Measurements from ENCODE around the gene DENND4A. TPM values are rescaled to one million over a fixed set of nuclear protein-coding genes. Genes with fewer than 3 reads are reported as not detected.
"Not testable (repeated sequence)": the region's sequence is repeated elsewhere in the genome, so short reads cannot be mapped to it uniquely, and the experiment has no call there.

Gene DENND4A
- total RNA-seq, 1 donor from 2014 or later = 13.9 TPM

DNA sequence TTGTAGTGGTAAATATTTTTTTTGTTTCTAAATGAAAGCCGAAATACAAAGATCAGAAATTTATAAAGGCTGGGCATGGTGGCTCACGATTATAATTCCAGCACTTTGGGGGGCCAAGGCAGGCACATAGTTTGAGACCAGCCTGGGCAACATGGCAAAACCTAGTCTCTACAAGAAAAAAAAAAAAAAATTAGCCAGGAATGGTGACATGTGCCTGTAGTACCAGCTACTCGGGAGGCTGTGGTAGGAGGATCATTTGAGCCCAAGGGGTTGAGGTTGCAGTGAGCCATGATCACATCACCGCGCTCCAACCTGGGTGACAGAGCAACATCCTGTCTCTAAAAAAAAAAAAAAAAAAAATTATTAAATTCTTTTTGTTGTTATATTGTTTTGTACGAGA, 6.9 kb downstream of the DENND4A start:
- no peak overlapping the region for H3K4me3 ChIP-seq (ENCODE audit: insufficient read depth, low read depth, low read length)
- Mint-ChIP-seq H3K27ac (ENCODE audit: unreplicated experiment) (no peak overlapping the region), H3K27me3 (ENCODE audit: low read depth, unreplicated experiment) (no peaks in the 10 kb centered on the region), H3K4me3 (ENCODE audit: unreplicated experiment) (no peak overlapping the region), H3K4me1 (ENCODE audit: low read depth, unreplicated experiment) (peaks cover 12% of the 10 kb centered on the region), H3K9me3 (ENCODE audit: unreplicated experiment) (no peaks in the 10 kb centered on the region), H3K36me3 (ENCODE audit: low read depth, unreplicated experiment) (no peaks in the 10 kb centered on the region)
- H3K9ac ChIP-seq (ENCODE audit: low read length) = no peak overlapping the region
- H3K36me3 ChIP-seq (ENCODE audit: insufficient read depth, low read length) = no peaks in the 10 kb centered on the region
- FAIRE-seq (no peak), DNase-seq (ENCODE audit: low read depth) (no peak)
- peaks cover 55% of the 10 kb centered on the region for H3K79me2 ChIP-seq (ENCODE audit: insufficient read depth, low read length)
- H4K20me1 ChIP-seq (ENCODE audit: insufficient read depth, low read length) = peaks cover 7% of the 10 kb centered on the region
- no peaks in the 10 kb centered on the region for H3K27me3 ChIP-seq (ENCODE audit: insufficient read depth, low read length)
- no peak overlapping the region for H2AFZ ChIP-seq (ENCODE audit: low read depth, low read length)
- H3K4me2 ChIP-seq (ENCODE audit: low read length) = no peak overlapping the region
- TF ChIP-seq, protein P1, sequence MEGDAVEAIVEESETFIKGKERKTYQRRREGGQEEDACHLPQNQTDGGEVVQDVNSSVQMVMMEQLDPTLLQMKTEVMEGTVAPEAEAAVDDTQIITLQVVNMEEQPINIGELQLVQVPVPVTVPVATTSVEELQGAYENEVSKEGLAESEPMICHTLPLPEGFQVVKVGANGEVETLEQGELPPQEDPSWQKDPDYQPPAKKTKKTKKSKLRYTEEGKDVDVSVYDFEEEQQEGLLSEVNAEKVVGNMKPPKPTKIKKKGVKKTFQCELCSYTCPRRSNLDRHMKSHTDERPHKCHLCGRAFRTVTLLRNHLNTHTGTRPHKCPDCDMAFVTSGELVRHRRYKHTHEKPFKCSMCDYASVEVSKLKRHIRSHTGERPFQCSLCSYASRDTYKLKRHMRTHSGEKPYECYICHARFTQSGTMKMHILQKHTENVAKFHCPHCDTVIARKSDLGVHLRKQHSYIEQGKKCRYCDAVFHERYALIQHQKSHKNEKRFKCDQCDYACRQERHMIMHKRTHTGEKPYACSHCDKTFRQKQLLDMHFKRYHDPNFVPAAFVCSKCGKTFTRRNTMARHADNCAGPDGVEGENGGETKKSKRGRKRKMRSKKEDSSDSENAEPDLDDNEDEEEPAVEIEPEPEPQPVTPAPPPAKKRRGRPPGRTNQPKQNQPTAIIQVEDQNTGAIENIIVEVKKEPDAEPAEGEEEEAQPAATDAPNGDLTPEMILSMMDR (IDR thresholded peaks at IDR 0.05; ENCODE audit: insufficient read depth, low read depth, low read length) = no peak
- no peak for TF ChIP-seq EZH2 (IDR thresholded peaks at IDR 0.05; ENCODE audit: insufficient read depth, low read length)
- no peaks in the 10 kb centered on the region for H3K9me3 ChIP-seq (ENCODE audit: insufficient read depth, low read depth, low read length)
- H3K27ac ChIP-seq (ENCODE audit: low read depth, low read length) = no peak overlapping the region
- peaks cover 6% of the 10 kb centered on the region for H3K4me1 ChIP-seq (ENCODE audit: insufficient read depth, low read length)

DNA sequence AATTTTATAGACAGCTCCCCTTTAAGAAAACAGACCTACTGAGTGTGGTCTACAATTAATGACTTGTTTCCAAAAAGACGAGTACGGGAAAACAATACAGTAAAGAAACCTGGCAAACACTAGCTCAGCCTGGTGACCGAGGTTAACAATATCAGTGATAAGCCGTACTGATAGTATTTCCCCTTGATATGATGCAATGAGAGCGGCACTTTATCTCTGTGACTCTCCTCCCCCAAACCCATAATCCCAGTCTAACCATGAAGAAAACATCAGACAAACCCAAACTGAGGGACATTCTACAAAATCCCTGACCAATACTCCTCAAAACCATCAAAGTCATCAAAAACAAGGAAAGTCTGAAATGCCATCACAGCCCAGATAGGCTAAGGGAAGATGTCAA, 8.2 kb downstream of the DENND4A start:
- Mint-ChIP-seq H3K4me1 (ENCODE audit: low read depth, unreplicated experiment) (peaks cover 10% of the 10 kb centered on the region), H3K27ac (ENCODE audit: unreplicated experiment) (no peak overlapping the region), H3K36me3 (ENCODE audit: low read depth, unreplicated experiment) (no peaks in the 10 kb centered on the region), H3K27me3 (ENCODE audit: low read depth, unreplicated experiment) (no peaks in the 10 kb centered on the region), H3K4me3 (ENCODE audit: unreplicated experiment) (no peak overlapping the region), H3K9me3 (ENCODE audit: unreplicated experiment) (no peaks in the 10 kb centered on the region)
- peaks cover 7% of the 10 kb centered on the region for H4K20me1 ChIP-seq (ENCODE audit: insufficient read depth, low read length)
- H2AFZ ChIP-seq (ENCODE audit: low read depth, low read length) = no peak overlapping the region
- no peaks in the 10 kb centered on the region for H3K27me3 ChIP-seq (ENCODE audit: insufficient read depth, low read length)
- H3K27ac ChIP-seq (ENCODE audit: low read depth, low read length) = no peak overlapping the region
- no peak for DNase-seq (ENCODE audit: low read depth)
- no peak for FAIRE-seq
- no peak overlapping the region for H3K9ac ChIP-seq (ENCODE audit: low read length)
- H3K4me1 ChIP-seq (ENCODE audit: insufficient read depth, low read length) = peaks cover 6% of the 10 kb centered on the region
- H3K9me3 ChIP-seq (ENCODE audit: insufficient read depth, low read depth, low read length) = no peaks in the 10 kb centered on the region
- no peak overlapping the region for H3K4me2 ChIP-seq (ENCODE audit: low read length)
- no peaks in the 10 kb centered on the region for H3K36me3 ChIP-seq (ENCODE audit: insufficient read depth, low read length)
- H3K4me3 ChIP-seq (ENCODE audit: insufficient read depth, low read depth, low read length) = no peak overlapping the region
- TF ChIP-seq EZH2 (IDR thresholded peaks at IDR 0.05; ENCODE audit: insufficient read depth, low read length) = no peak
- TF ChIP-seq, protein P1 (IDR thresholded peaks at IDR 0.05; ENCODE audit: insufficient read depth, low read depth, low read length) = no peak
- peaks cover 44% of the 10 kb centered on the region for H3K79me2 ChIP-seq (ENCODE audit: insufficient read depth, low read length)

DNA sequence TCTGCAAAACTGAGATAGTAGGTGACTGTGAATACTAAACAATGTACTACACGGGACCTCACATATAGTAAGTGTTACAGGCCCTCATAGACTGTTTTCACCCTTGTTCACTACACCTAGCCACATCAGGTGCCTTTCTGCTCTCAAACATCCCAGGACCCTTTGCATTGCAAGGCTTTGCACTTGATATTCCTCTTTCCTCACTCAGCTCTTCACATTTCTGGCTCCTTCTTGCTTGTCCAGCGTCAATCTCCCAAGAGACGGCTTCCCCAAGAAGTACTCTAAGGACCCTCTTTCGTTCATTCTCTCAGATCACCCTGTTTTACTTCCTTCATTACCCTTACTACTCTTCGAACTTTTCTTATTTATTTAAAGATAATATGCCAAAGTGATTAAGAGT, 10.0 kb downstream of the DENND4A start:
- Histone ChIP-seq H3K4me2 (ENCODE audit: low read length) (no peak overlapping the region), H3K27ac (ENCODE audit: low read depth, low read length) (no peak overlapping the region), H4K20me1 (ENCODE audit: insufficient read depth, low read length) (peaks cover 10% of the 10 kb centered on the region), H3K4me3 (ENCODE audit: insufficient read depth, low read depth, low read length) (no peak overlapping the region), H3K36me3 (ENCODE audit: insufficient read depth, low read length) (no peaks in the 10 kb centered on the region), H3K4me1 (ENCODE audit: insufficient read depth, low read length) (peaks cover under 1% of the 10 kb centered on the region), H3K79me2 (ENCODE audit: insufficient read depth, low read length) (peaks cover 34% of the 10 kb centered on the region), H2AFZ (ENCODE audit: low read depth, low read length) (no peak overlapping the region), H3K9ac (ENCODE audit: low read length) (no peak overlapping the region), H3K9me3 (ENCODE audit: insufficient read depth, low read depth, low read length) (no peaks in the 10 kb centered on the region), H3K27me3 (ENCODE audit: insufficient read depth, low read length) (no peaks in the 10 kb centered on the region)
- Mint-ChIP-seq H3K4me3 (ENCODE audit: unreplicated experiment) (no peak overlapping the region), H3K4me1 (ENCODE audit: low read depth, unreplicated experiment) (peaks cover 2% of the 10 kb centered on the region), H3K27me3 (ENCODE audit: low read depth, unreplicated experiment) (no peaks in the 10 kb centered on the region), H3K9me3 (ENCODE audit: unreplicated experiment) (no peaks in the 10 kb centered on the region), H3K36me3 (ENCODE audit: low read depth, unreplicated experiment) (no peaks in the 10 kb centered on the region), H3K27ac (ENCODE audit: unreplicated experiment) (no peak overlapping the region)
- FAIRE-seq (no peak), DNase-seq (ENCODE audit: low read depth) (no peak)
- TF ChIP-seq, protein P1 (IDR thresholded peaks at IDR 0.05; ENCODE audit: insufficient read depth, low read depth, low read length) = no peak
- TF ChIP-seq EZH2 (IDR thresholded peaks at IDR 0.05; ENCODE audit: insufficient read depth, low read length) = no peak

DNA sequence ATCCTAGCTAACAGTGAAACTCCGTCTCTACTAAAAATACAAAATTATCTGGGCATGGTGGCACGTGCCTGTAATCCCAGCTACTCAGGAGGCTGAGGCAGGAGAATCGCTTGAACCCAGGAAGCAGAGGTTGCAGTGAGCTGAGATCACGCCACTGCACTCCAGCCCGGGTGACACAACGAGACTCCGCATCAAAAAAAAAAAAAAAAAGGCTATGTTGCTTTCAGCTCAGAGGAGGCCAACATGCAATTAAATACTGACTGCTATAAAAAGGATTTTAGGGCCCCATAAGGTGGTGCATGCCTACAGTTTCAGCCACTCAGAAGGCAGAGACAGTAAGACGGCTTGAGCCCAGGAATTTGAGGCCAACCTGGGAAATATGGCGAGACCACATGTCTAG, 13.4 kb downstream of the DENND4A start:
- not testable (repeated sequence) for H3K4me1 ChIP-seq (ENCODE audit: insufficient read depth, low read length); H3K36me3 Mint-ChIP-seq (ENCODE audit: low read depth, unreplicated experiment); FAIRE-seq

More for the DNA sequence above, 13.4 kb downstream of the DENND4A start:
- not testable (repeated sequence) for H3K4me3 ChIP-seq (ENCODE audit: insufficient read depth, low read depth, low read length); H3K4me3 Mint-ChIP-seq (ENCODE audit: unreplicated experiment); H3K4me2 ChIP-seq (ENCODE audit: low read length); H3K4me1 Mint-ChIP-seq (ENCODE audit: low read depth, unreplicated experiment); DNase-seq (ENCODE audit: low read depth); H3K27me3 ChIP-seq (ENCODE audit: insufficient read depth, low read length); H2AFZ ChIP-seq (ENCODE audit: low read depth, low read length); H3K36me3 ChIP-seq (ENCODE audit: insufficient read depth, low read length); H3K9me3 ChIP-seq (ENCODE audit: insufficient read depth, low read depth, low read length); H3K9ac ChIP-seq (ENCODE audit: low read length); H3K9me3 Mint-ChIP-seq (ENCODE audit: unreplicated experiment); H3K27ac ChIP-seq (ENCODE audit: low read depth, low read length); H3K27ac Mint-ChIP-seq (ENCODE audit: unreplicated experiment); H3K27me3 Mint-ChIP-seq (ENCODE audit: low read depth, unreplicated experiment)
- Histone ChIP-seq H3K79me2 (ENCODE audit: insufficient read depth, low read length) (peaks cover 21% of the 10 kb centered on the region), H4K20me1 (ENCODE audit: insufficient read depth, low read length) (peaks cover 16% of the 10 kb centered on the region)
